PFSK-1 (cell line): ENCODE data around the gene RMDN2.

ENCODE experiments used
- POLR2AphosphoS5 ChIP-seq: IDR thresholded peaks from 2 replicates; pipeline ENCODE4 v1.6.1; 2012; ENCODE audit warnings: low read depth, mild to moderate bottlenecking, control low read depth, low read length, moderate library complexity
- TF ChIP-seq, protein P1 (sequence below), 2 experiments: IDR thresholded peaks; 2 replicates each; pipeline versions ENCODE4 v1.6.1 to v1.8.0; 2011 to 2012; ENCODE audit warnings: low read depth in 2 of 2, low read length in 2 of 2, control low read depth in 1 of 2, inconsistent platforms in 1 of 2, mild to moderate bottlenecking in 1 of 2, moderate library complexity in 1 of 2; ENCODE audit not compliant: insufficient read depth in 1 of 2

DNA sequence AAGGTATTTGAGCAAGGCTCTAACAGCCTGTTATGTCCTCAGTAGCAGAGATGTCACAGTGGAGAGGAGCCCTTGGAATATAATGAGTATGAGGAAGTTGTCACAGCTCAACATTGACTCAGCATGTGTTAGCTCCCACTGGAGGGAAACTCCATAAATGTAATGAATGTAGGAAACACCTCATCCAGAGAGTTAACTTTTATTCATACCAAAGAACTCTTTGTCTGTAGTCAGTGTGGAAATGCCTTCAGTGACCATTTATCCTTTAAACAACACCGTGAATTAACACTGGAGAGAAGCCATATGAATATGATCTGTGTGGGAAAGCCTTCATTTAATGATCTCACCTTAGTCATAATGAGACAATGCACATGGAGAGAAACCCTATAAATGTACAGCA, 91.1 kb downstream of the RMDN2 start:
- TF ChIP-seq, protein P1, sequence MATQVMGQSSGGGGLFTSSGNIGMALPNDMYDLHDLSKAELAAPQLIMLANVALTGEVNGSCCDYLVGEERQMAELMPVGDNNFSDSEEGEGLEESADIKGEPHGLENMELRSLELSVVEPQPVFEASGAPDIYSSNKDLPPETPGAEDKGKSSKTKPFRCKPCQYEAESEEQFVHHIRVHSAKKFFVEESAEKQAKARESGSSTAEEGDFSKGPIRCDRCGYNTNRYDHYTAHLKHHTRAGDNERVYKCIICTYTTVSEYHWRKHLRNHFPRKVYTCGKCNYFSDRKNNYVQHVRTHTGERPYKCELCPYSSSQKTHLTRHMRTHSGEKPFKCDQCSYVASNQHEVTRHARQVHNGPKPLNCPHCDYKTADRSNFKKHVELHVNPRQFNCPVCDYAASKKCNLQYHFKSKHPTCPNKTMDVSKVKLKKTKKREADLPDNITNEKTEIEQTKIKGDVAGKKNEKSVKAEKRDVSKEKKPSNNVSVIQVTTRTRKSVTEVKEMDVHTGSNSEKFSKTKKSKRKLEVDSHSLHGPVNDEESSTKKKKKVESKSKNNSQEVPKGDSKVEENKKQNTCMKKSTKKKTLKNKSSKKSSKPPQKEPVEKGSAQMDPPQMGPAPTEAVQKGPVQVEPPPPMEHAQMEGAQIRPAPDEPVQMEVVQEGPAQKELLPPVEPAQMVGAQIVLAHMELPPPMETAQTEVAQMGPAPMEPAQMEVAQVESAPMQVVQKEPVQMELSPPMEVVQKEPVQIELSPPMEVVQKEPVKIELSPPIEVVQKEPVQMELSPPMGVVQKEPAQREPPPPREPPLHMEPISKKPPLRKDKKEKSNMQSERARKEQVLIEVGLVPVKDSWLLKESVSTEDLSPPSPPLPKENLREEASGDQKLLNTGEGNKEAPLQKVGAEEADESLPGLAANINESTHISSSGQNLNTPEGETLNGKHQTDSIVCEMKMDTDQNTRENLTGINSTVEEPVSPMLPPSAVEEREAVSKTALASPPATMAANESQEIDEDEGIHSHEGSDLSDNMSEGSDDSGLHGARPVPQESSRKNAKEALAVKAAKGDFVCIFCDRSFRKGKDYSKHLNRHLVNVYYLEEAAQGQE (IDR thresholded peaks at IDR 0.05; ENCODE audit: insufficient read depth in 1 of 2, low read depth in 2 of 2, low read length in 2 of 2), result no peak
- no peak for TF ChIP-seq POLR2AphosphoS5
